Adipose tissue (tissue), 3 donors: ENCODE data around the gene ASTN2. TPM values are rescaled to one million over a fixed set of nuclear protein-coding genes. Genes with fewer than 3 reads are reported as not detected.

Experiments
- H3K27ac ChIP-seq: one replicate; pipeline ENCODE4 v1.5.1; 2013; ENCODE audit warnings: low read depth, low read length
- WGBS, 3 donors: extraction: QIAGEN DNeasy Blood & Tissue Kit; methylation state at CpG; one replicate each; pipeline ENCODE4 v1.1.7; 2013; 5-methylcytosine and 5-hydroxymethylcytosine counted together
- polyA plus RNA-seq, 3 donors: library from polyadenylated mRNA; stranded (reverse); fragments of 200-250 nt; gene quantifications; one replicate each; pipeline ENCODE4 v1.2.3, GENCODE V29; 2013
- donor health status: healthy with polysubstance abuse.
- donor health status: Bipolar disorder and iron deficiency.
- donor health status: healthy.

Gene ASTN2
- polyA plus RNA-seq, 3 donors, result 2.8 to 4.5 (median 3.0) TPM

- 75 to 89% (median 77%) methylated on average over 8 of the region's 8 CpGs for WGBS, 3 donors
- H3K27ac ChIP-seq, result no peak overlapping the region
These were observed 931.0 kb downstream of the ASTN2 start for GRCh38 chr9:116483622-116484491.

GRCh38 chr9:116482740-116483139, 932.1 kb downstream of the ASTN2 start:
- no peak overlapping the region for H3K27ac ChIP-seq

GRCh38 chr9:116480700-116481099, 934.2 kb downstream of the ASTN2 start:
- H3K27ac ChIP-seq, result no peak overlapping the region
- 92 to 97% (median 92%) methylated on average over 4 of the region's 4 CpGs for WGBS, 3 donors

More at GRCh38 chr9:116482740-116483139, 932.1 kb downstream of the ASTN2 start:
- WGBS, 3 donors, result 58 to 79% (median 67%) methylated on average over 1 of the region's 1 CpG

- H3K27ac ChIP-seq, result no peak overlapping the region
These were observed 934.9 kb downstream of the ASTN2 start for GRCh38 chr9:116479967-116480366.

- H3K27ac ChIP-seq, result no peak overlapping the region
- WGBS, 3 donors, result 77 to 81% (median 80%) methylated on average over 1 of the region's 1 CpG
These were observed 935.8 kb downstream of the ASTN2 start for GRCh38 chr9:116479056-116479544.

GRCh38 chr9:116477584-116478141, 937.2 kb downstream of the ASTN2 start:
- WGBS, 3 donors, result 80 to 92% (median 83%) methylated on average over 4 of the region's 4 CpGs

GRCh38 chr9:116476935-116477381, 937.9 kb downstream of the ASTN2 start:
- no peak overlapping the region for H3K27ac ChIP-seq

More at GRCh38 chr9:116477584-116478141, 937.2 kb downstream of the ASTN2 start:
- H3K27ac ChIP-seq, result no peak overlapping the region

GRCh38 chr9:116476002-116476401, 938.9 kb downstream of the ASTN2 start:
- WGBS, 3 donors, result 86 to 93% (median 87%) methylated on average over 6 of the region's 6 CpGs

More at GRCh38 chr9:116476935-116477381, 937.9 kb downstream of the ASTN2 start:
- 59 to 69% (median 61%) methylated on average over 10 of the region's 10 CpGs for WGBS, 3 donors

GRCh38 chr9:116475201-116475600, 939.7 kb downstream of the ASTN2 start:
- no peak overlapping the region for H3K27ac ChIP-seq
- 84 to 100% (median 86%) methylated on average over 1 of the region's 1 CpG for whole genome bisulfite sequencing, 3 donors

More at GRCh38 chr9:116476002-116476401, 938.9 kb downstream of the ASTN2 start:
- H3K27ac ChIP-seq, result no peak overlapping the region

GRCh38 chr9:116471944-116472506, 942.8 kb downstream of the ASTN2 start:
- 76 to 84% (median 82%) methylated on average over 7 of the region's 7 CpGs for WGBS, 3 donors

GRCh38 chr9:116471093-116471906, 943.6 kb downstream of the ASTN2 start:
- peak overlapping the region; percentile 29 for H3K27ac ChIP-seq
- 24 to 46% (median 26%) methylated on average over 7 of the region's 7 CpGs for WGBS, 3 donors

More at GRCh38 chr9:116471944-116472506, 942.8 kb downstream of the ASTN2 start:
- no peak overlapping the region for H3K27ac ChIP-seq

GRCh38 chr9:116468793-116469527, 945.9 kb downstream of the ASTN2 start:
- no peak overlapping the region for H3K27ac ChIP-seq
- WGBS, 3 donors, result 74 to 87% (median 77%) methylated on average over 8 of the region's 8 CpGs

GRCh38 chr9:116468369-116468768, 946.5 kb downstream of the ASTN2 start:
- WGBS, 3 donors, result 74 to 84% (median 78%) methylated on average over 1 of the region's 1 CpG
- no peak overlapping the region for H3K27ac ChIP-seq

- 70 to 90% (median 83%) methylated on average over 3 of the region's 3 CpGs for WGBS, 3 donors
- no peak overlapping the region for H3K27ac ChIP-seq
These were observed 947.0 kb downstream of the ASTN2 start for GRCh38 chr9:116467740-116468351.

GRCh38 chr9:116466271-116467235, 948.3 kb downstream of the ASTN2 start:
- no peak overlapping the region for H3K27ac ChIP-seq
- WGBS, 3 donors, result 59 to 76% (median 60%) methylated on average over 5 of the region's 5 CpGs

- 58 to 90% (median 88%) methylated on average over 9 of the region's 9 CpGs for WGBS, 3 donors
- H3K27ac ChIP-seq, result no peak overlapping the region
These were observed 949.1 kb downstream of the ASTN2 start for GRCh38 chr9:116465576-116466270.
